Osteoblast (primary cell): ENCODE data around the gene AKAP13. TPM values are rescaled to one million over a fixed set of nuclear protein-coding genes. Genes with fewer than 3 reads are reported as not detected.
A peak's percentile ranks its signal among the peaks of the same experiment; 100 is the strongest.

Experiments
- DNase-seq: peaks from one replicate; pipeline ENCODE4 v3.0.0; 2011; ENCODE audit warnings: low spot score, mixed read lengths; ENCODE audit not compliant: insufficient read length; ENCODE audit errors: missing footprints
- H2AFZ ChIP-seq: 2 replicates; pipeline ENCODE4 v1.6.0; 2011; ENCODE audit warnings: mild to moderate bottlenecking, low read length
- H3K27ac ChIP-seq: 2 replicates; pipeline ENCODE4 v1.5.1; 2011; ENCODE audit warnings: mild to moderate bottlenecking, low read depth, low read length, moderate library complexity
- H3K27me3 ChIP-seq: 2 replicates; pipeline ENCODE4 v1.6.0; 2012; ENCODE audit warnings: mild to moderate bottlenecking, control low read depth, inconsistent platforms, low read length, moderate library complexity; ENCODE audit not compliant: insufficient read depth
- H3K36me3 ChIP-seq: 2 replicates; pipeline ENCODE4 v1.5.1; 2011; ENCODE audit warnings: mild to moderate bottlenecking, low read length, control low read depth, moderate library complexity; ENCODE audit not compliant: insufficient read depth
- H3K4me1 ChIP-seq: 2 replicates; pipeline ENCODE4 v1.5.1; 2011; ENCODE audit warnings: mild to moderate bottlenecking, low read length, control low read depth, moderate library complexity; ENCODE audit not compliant: insufficient read depth
- H3K4me2 ChIP-seq: 2 replicates; pipeline ENCODE4 v1.6.0; 2011; ENCODE audit warnings: mild to moderate bottlenecking, low read length; ENCODE audit not compliant: insufficient read depth
- H3K4me3 ChIP-seq: fragments of 200-600 bp; sonication (generic); 3 replicates; pipeline ENCODE4 v1.5.1; 2012; ENCODE audit warnings: mild to moderate bottlenecking, low read length, inconsistent platforms; ENCODE audit not compliant: insufficient read depth
- H3K79me2 ChIP-seq: 2 replicates; pipeline ENCODE4 v1.6.0; 2012; ENCODE audit warnings: mild to moderate bottlenecking, low read length, control low read depth, inconsistent platforms; ENCODE audit not compliant: insufficient read depth
- H3K9me3 ChIP-seq: 2 replicates; pipeline ENCODE4 v1.5.1; 2011; ENCODE audit warnings: low read depth, low read length, control low read depth
- H4K20me1 ChIP-seq: 2 replicates; pipeline ENCODE4 v1.6.0; 2012; ENCODE audit warnings: mild to moderate bottlenecking, low read length, control low read depth; ENCODE audit not compliant: insufficient read depth
- CTCF ChIP-seq: IDR thresholded peaks from 2 replicates; pipeline ENCODE4 v1.5.1; 2011; ENCODE audit warnings: mild to moderate bottlenecking, low read depth, low read length, moderate library complexity; ENCODE audit errors: extremely low read depth
- total RNA-seq: library from RNA; depleted of rRNA; stranded (reverse); fragments of >200 nt; gene quantifications from 2 replicates; pipeline ENCODE4 v1.2.3, GENCODE V29; 2012

The AKAP13 gene
- total RNA-seq, 1 donor: 77.1 TPM

GRCh38 chr15:85667491-85668424, 287.4 kb downstream of the AKAP13 start:
- TF ChIP-seq CTCF: no peak
- Histone ChIP-seq H3K27ac (peak overlapping the region; percentile 96), H3K4me2 (peak overlapping the region; percentile 69), H3K27me3 (no peaks in the 10 kb centered on the region), H2AFZ (peak overlapping the region; percentile 16), H3K9me3 (no peaks in the 10 kb centered on the region), H4K20me1 (no peaks in the 10 kb centered on the region), H3K36me3 (peaks cover 28% of the 10 kb centered on the region), H3K79me2 (no peaks in the 10 kb centered on the region), H3K4me1 (peaks cover 26% of the 10 kb centered on the region), H3K4me3 (no peak overlapping the region)
- peak; percentile 75 for DNase-seq

GRCh38 chr15:85671156-85671555, 290.8 kb downstream of the AKAP13 start:
- Histone ChIP-seq H4K20me1 (no peaks in the 10 kb centered on the region), H3K4me1 (peaks cover 28% of the 10 kb centered on the region), H2AFZ (no peak overlapping the region), H3K4me3 (no peak overlapping the region), H3K27ac (no peak overlapping the region), H3K79me2 (peaks cover 3% of the 10 kb centered on the region), H3K27me3 (no peaks in the 10 kb centered on the region), H3K9me3 (no peaks in the 10 kb centered on the region), H3K4me2 (no peak overlapping the region), H3K36me3 (peaks cover 18% of the 10 kb centered on the region)
- no peak for TF ChIP-seq CTCF
- DNase-seq: no peak

GRCh38 chr15:85672332-85673084, 292.1 kb downstream of the AKAP13 start:
- H3K27me3 ChIP-seq: no peaks in the 10 kb centered on the region
- DNase-seq: peak; percentile 15
- H2AFZ ChIP-seq: no peak overlapping the region
- H3K4me3 ChIP-seq: no peak overlapping the region
- peaks cover 18% of the 10 kb centered on the region for H3K4me1 ChIP-seq
- H3K36me3 ChIP-seq: peaks cover 31% of the 10 kb centered on the region
- peaks cover 3% of the 10 kb centered on the region for H3K79me2 ChIP-seq
- no peaks in the 10 kb centered on the region for H3K9me3 ChIP-seq
- peak overlapping the region; percentile 40 for H3K27ac ChIP-seq
- H4K20me1 ChIP-seq: no peaks in the 10 kb centered on the region
- no peak overlapping the region for H3K4me2 ChIP-seq
- TF ChIP-seq CTCF: no peak

GRCh38 chr15:85673326-85673725, 292.9 kb downstream of the AKAP13 start:
- Histone ChIP-seq H3K9me3 (no peaks in the 10 kb centered on the region), H3K27me3 (no peaks in the 10 kb centered on the region), H3K79me2 (peaks cover 3% of the 10 kb centered on the region), H3K4me2 (no peak overlapping the region), H3K27ac (no peak overlapping the region), H4K20me1 (no peaks in the 10 kb centered on the region), H2AFZ (no peak overlapping the region), H3K4me1 (peaks cover 12% of the 10 kb centered on the region), H3K4me3 (no peak overlapping the region), H3K36me3 (peaks cover 31% of the 10 kb centered on the region)
- DNase-seq: peak; percentile 32
- no peak for TF ChIP-seq CTCF
